Osteocyte (in vitro differentiated cells): ENCODE measurements around the gene KLHDC7A. TPM values are rescaled to one million over a fixed set of nuclear protein-coding genes. Genes with fewer than 3 reads are reported as not detected.

Experiments
- DNase-seq: peaks from one replicate; pipeline ENCODE4 v3.0.0; 2021; ENCODE audit warnings: mixed read lengths; ENCODE audit not compliant: unreplicated experiment; ENCODE audit errors: extremely low spot score
- H3K27ac Mint-ChIP-seq: one replicate; pipeline ENCODE4 v1.8.0; 2021; ENCODE audit warnings: mild to moderate bottlenecking, mixed read lengths; ENCODE audit not compliant: unreplicated experiment
- H3K27me3 Mint-ChIP-seq: one replicate; pipeline ENCODE4 v1.8.0; 2021; ENCODE audit warnings: mixed read lengths; ENCODE audit not compliant: unreplicated experiment
- H3K36me3 Mint-ChIP-seq: one replicate; pipeline ENCODE4 v1.8.0; 2021; ENCODE audit warnings: mixed read lengths; ENCODE audit not compliant: unreplicated experiment
- H3K4me1 Mint-ChIP-seq: one replicate; pipeline ENCODE4 v1.8.0; 2021; ENCODE audit warnings: mixed read lengths; ENCODE audit not compliant: unreplicated experiment
- H3K4me3 Mint-ChIP-seq: one replicate; pipeline ENCODE4 v1.8.0; 2021; ENCODE audit warnings: mild to moderate bottlenecking, moderate library complexity, mixed read lengths; ENCODE audit not compliant: unreplicated experiment
- H3K9me3 Mint-ChIP-seq: one replicate; pipeline ENCODE4 v1.8.0; 2021; ENCODE audit warnings: mixed read lengths; ENCODE audit not compliant: unreplicated experiment
- long read RNA-seq: library from polyadenylated mRNA; unstranded; transcript quantifications from one replicate; pipeline ENCODE4 v2.0.0, GENCODE V29; 2021
- total RNA-seq: library from RNA; stranded (reverse); gene quantifications from 2 replicates; pipeline ENCODE4 v1.2.1, GENCODE V29; 2021
- TF ChIP-seq, protein P1 (sequence below): fragments of 200-600 bp; sonication (generic); IDR thresholded peaks from 2 replicates; pipeline ENCODE4 v1.5.0; 2021; ENCODE audit warnings: antibody characterized with exemption, mild to moderate bottlenecking, moderate library complexity

The KLHDC7A gene
- not detected in 2 replicates for total RNA-seq
- long read RNA-seq, result 0 reads

DNA sequence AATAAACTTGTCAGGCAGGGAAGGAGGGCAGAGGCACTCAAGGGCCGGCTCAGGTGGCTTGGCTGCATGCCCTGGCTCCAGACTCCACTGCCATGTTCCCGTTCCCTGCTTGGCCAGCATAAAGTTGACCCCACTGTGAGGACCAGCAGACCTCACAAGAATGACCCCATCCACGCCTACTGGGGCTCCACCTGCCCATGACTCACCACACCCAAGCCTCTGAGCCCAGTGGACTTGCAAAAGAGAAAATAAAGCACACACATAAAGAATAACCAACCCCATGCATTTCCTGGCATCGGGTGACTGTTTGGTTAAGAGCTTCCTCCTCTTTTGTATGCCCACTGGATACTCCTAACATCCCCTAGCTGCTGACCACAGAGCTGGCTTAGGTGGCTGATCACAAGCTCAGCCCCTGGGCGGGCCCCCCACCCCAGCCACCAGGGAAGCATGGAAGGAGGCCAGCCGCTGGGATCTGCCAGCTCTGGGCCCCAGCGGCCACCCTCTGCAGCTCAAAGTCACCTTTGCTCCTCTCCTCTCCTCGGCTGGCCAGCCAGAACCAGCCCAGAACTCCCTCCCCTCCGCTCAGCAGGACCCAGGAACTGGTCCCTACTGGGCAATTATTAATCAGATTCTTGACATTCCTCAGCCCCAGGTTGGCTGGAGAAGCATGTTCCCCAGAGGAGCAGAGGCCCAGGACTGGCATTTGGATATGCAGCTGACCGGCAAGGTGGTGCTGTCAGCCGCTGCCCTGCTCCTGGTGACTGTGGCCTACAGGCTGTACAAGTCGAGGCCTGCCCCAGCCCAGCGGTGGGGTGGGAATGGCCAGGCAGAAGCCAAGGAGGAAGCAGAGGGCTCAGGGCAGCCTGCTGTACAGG, at the start of gene KLHDC7A:
Gene KLHDC7A (plus strand): TSS at position 616 of the 875 bp plus-strand sequence. CDS start 52 bp downstream, at position 668.
- peaks cover 2% of the 10 kb centered on the region for H3K4me1 Mint-ChIP-seq
- H3K27ac Mint-ChIP-seq, result no peak within 1 kb of the TSS
- DNase-seq, result no peak
- no peaks in the 10 kb centered on the region for H3K36me3 Mint-ChIP-seq
- no peak within 1 kb of the TSS for H3K4me3 Mint-ChIP-seq
- TF ChIP-seq, protein P1, sequence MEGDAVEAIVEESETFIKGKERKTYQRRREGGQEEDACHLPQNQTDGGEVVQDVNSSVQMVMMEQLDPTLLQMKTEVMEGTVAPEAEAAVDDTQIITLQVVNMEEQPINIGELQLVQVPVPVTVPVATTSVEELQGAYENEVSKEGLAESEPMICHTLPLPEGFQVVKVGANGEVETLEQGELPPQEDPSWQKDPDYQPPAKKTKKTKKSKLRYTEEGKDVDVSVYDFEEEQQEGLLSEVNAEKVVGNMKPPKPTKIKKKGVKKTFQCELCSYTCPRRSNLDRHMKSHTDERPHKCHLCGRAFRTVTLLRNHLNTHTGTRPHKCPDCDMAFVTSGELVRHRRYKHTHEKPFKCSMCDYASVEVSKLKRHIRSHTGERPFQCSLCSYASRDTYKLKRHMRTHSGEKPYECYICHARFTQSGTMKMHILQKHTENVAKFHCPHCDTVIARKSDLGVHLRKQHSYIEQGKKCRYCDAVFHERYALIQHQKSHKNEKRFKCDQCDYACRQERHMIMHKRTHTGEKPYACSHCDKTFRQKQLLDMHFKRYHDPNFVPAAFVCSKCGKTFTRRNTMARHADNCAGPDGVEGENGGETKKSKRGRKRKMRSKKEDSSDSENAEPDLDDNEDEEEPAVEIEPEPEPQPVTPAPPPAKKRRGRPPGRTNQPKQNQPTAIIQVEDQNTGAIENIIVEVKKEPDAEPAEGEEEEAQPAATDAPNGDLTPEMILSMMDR, result no peak
- H3K9me3 Mint-ChIP-seq, result no peaks in the 10 kb centered on the region
- H3K27me3 Mint-ChIP-seq, result no peaks in the 10 kb centered on the region

DNA sequence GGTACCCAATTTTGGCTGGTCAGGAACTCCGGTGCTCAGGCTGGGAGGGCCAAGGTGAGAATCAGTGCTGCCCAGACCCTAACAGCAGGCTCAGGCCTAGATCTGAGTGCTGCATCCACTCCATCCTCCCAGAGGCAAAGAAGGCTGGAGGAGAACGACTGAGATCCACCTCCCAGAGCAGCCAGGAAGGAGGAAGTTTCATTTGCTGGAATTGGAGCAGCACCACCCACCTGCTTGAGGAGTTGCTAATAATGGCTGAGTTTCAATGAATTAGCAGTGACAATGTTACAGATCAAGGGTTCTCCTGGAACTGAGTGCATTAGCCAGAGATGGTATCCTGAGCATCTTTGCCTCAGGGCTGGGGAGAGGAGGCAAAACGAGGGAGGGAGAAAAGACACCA, 46.7 kb upstream of the KLHDC7A start:
- Mint-ChIP-seq H3K4me3 (no peak overlapping the region), H3K36me3 (no peaks in the 10 kb centered on the region), H3K9me3 (peaks cover 22% of the 10 kb centered on the region), H3K27ac (no peak overlapping the region), H3K27me3 (no peaks in the 10 kb centered on the region), H3K4me1 (no peaks in the 10 kb centered on the region)
- TF ChIP-seq, protein P1, result no peak
- no peak for DNase-seq

DNA sequence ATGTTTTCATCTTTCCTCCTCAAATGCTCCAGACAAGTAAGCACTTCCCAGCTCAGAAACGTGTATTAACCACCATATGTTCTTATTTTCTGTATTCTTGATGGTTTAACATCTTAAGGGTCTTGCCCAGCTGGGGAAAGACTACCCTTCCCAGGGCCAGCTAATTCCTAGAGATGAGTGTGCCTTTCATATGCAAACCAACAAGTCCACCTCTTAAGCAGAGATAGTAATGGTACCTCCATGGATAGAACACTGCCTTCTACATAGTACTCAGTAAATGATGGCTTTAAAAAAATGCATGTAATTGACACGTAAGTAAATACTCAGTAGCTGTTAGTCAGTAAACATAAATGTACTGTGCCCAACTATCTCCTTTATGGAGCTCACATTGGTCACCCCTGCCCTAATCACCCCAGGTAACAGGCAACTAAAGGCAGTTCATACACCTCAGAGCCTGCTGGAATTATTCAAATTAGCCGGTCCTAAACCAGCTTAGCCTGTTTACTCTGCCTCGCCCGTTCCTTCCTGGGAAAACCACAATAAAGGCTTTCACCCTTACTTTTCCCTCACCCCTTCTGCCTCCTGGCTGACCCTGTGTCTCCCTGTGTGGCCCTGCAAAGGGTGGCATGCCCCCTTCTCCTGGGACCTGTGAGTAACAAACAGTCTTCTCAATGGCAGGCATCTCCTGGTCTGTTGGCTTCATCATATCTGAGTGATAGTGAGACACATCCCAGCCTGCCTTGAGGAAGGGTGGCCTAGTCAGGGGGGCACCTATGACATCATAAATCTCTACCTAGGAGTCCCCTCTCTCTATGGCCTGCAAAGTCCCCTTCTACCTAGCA, 40.1 kb upstream of the KLHDC7A start:
- Mint-ChIP-seq H3K9me3 (peaks cover 13% of the 10 kb centered on the region), H3K27ac (no peak overlapping the region), H3K27me3 (no peaks in the 10 kb centered on the region), H3K4me1 (no peaks in the 10 kb centered on the region), H3K36me3 (no peaks in the 10 kb centered on the region), H3K4me3 (no peak overlapping the region)
- TF ChIP-seq, protein P1, result no peak
- no peak for DNase-seq

DNA sequence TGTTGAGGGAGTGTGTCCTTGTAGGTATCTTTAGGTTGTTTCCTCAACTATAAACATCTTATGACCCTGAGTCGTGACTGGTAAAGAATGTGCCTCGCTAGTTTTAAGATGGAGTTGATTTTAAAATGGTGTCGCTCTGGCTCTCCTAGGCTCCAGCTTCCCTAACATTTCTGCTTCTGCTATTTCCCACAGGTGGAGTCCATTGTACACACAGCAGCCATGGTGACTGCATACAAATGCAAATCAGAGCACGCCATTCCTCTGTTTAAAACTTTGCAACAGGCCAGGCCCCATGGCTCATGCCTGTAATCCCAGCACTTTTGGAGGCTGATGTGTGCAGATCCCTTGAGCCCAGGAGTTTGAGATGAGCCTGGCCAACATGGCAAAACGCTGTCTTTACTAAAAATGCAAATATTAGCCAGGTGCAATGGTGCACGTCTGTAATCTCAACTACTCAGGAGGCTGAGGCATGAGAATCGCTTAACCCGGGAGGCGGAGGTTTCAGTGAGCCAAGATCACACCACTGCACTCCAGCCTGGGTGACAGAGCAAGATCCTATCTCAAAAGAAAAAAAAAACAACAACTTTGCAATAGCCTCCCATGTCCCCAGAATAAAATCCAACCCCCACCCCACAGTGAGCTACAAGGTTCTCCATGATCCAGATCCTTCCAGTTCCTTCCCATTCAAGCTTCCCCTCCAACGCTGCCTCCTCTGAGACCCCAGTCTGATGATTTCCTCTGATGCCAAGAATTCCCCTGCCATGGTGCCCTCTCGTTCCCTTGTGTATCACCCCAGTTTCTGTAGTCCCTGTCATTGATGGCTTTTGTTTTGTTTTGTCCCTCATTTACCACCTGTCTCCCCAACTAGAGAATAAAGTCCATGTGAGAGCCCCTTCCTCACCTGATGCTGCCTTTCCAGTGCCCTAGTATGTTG, 36.9 kb upstream of the KLHDC7A start:
- no peak for DNase-seq
- H3K27me3 Mint-ChIP-seq, result no peaks in the 10 kb centered on the region
- H3K4me3 Mint-ChIP-seq, result no peak overlapping the region
- peaks cover 6% of the 10 kb centered on the region for H3K9me3 Mint-ChIP-seq
- TF ChIP-seq, protein P1, result no peak
- no peaks in the 10 kb centered on the region for H3K4me1 Mint-ChIP-seq
- no peaks in the 10 kb centered on the region for H3K36me3 Mint-ChIP-seq
- H3K27ac Mint-ChIP-seq, result no peak overlapping the region
